ENCODE results near the gene ZBTB8A.
A peak's percentile ranks its signal among the peaks of the same experiment; 100 is the strongest.

The ZBTB8A gene

GRCh38 chr1:32538887-32539583 lies at the start of gene ZBTB8A:
ZBTB8A (plus strand) TSS chr1:32539427; CDS start chr1:32592932, 53,505 bp downstream.
- Mint-ChIP-seq H3K4me3 (peak within 1 kb of the TSS; percentile 81), H3K27me3 (peaks cover 76% of the 10 kb centered on the region), H3K27ac (peak within 1 kb of the TSS; percentile 14), H3K9me3 (no peaks in the 10 kb centered on the region), H3K4me1 (ENCODE audit: low read depth) (peaks cover 5% of the 10 kb centered on the region), H3K36me3 (ENCODE audit: low read depth) (no peaks in the 10 kb centered on the region)

GRCh38 chr1:32489774-32490454 lies 49.3 kb upstream of the ZBTB8A start:
- H3K36me3 Mint-ChIP-seq (ENCODE audit: low read depth), result no peaks in the 10 kb centered on the region
- H3K27ac Mint-ChIP-seq, result no peak overlapping the region
- H3K27me3 Mint-ChIP-seq, result peaks cover 18% of the 10 kb centered on the region
- H3K9me3 Mint-ChIP-seq, result no peaks in the 10 kb centered on the region
- no peak overlapping the region for H3K4me3 Mint-ChIP-seq
- no peaks in the 10 kb centered on the region for H3K4me1 Mint-ChIP-seq (ENCODE audit: low read depth)

GRCh38 chr1:32491386-32491785 lies 47.8 kb upstream of the ZBTB8A start:
- H3K36me3 Mint-ChIP-seq (ENCODE audit: low read depth), result no peaks in the 10 kb centered on the region
- H3K4me1 Mint-ChIP-seq (ENCODE audit: low read depth), result no peaks in the 10 kb centered on the region
- no peak overlapping the region for H3K27ac Mint-ChIP-seq
- H3K27me3 Mint-ChIP-seq, result peaks cover 20% of the 10 kb centered on the region
- H3K9me3 Mint-ChIP-seq, result no peaks in the 10 kb centered on the region
- H3K4me3 Mint-ChIP-seq, result no peak overlapping the region

- H3K4me3 Mint-ChIP-seq, result no peak overlapping the region
- no peaks in the 10 kb centered on the region for H3K4me1 Mint-ChIP-seq (ENCODE audit: low read depth)
- H3K9me3 Mint-ChIP-seq, result no peaks in the 10 kb centered on the region
- H3K27me3 Mint-ChIP-seq, result peaks cover 28% of the 10 kb centered on the region
- no peak overlapping the region for H3K27ac Mint-ChIP-seq
- no peaks in the 10 kb centered on the region for H3K36me3 Mint-ChIP-seq (ENCODE audit: low read depth)
Observed at GRCh38 chr1:32494196-32494595, 45.0 kb upstream of the ZBTB8A start.

GRCh38 chr1:32494711-32495337 lies 44.4 kb upstream of the ZBTB8A start:
- no peak overlapping the region for H3K27ac Mint-ChIP-seq
- H3K4me3 Mint-ChIP-seq, result no peak overlapping the region
- no peaks in the 10 kb centered on the region for H3K9me3 Mint-ChIP-seq
- peaks cover 34% of the 10 kb centered on the region for H3K27me3 Mint-ChIP-seq
- H3K4me1 Mint-ChIP-seq (ENCODE audit: low read depth), result peaks cover 1% of the 10 kb centered on the region
- no peaks in the 10 kb centered on the region for H3K36me3 Mint-ChIP-seq (ENCODE audit: low read depth)

- no peaks in the 10 kb centered on the region for H3K36me3 Mint-ChIP-seq (ENCODE audit: low read depth)
- no peak overlapping the region for H3K27ac Mint-ChIP-seq
- H3K4me1 Mint-ChIP-seq (ENCODE audit: low read depth), result peaks cover 7% of the 10 kb centered on the region
- no peaks in the 10 kb centered on the region for H3K9me3 Mint-ChIP-seq
- H3K27me3 Mint-ChIP-seq, result peaks cover 40% of the 10 kb centered on the region
- no peak overlapping the region for H3K4me3 Mint-ChIP-seq
Observed at GRCh38 chr1:32496127-32496526, 43.1 kb upstream of the ZBTB8A start.

- H3K4me3 Mint-ChIP-seq, result no peak overlapping the region
- H3K27ac Mint-ChIP-seq, result no peak overlapping the region
- peaks cover 51% of the 10 kb centered on the region for H3K27me3 Mint-ChIP-seq
- peaks cover 8% of the 10 kb centered on the region for H3K4me1 Mint-ChIP-seq (ENCODE audit: low read depth)
- no peaks in the 10 kb centered on the region for H3K9me3 Mint-ChIP-seq
- no peaks in the 10 kb centered on the region for H3K36me3 Mint-ChIP-seq (ENCODE audit: low read depth)
Observed at GRCh38 chr1:32498751-32499150, 40.5 kb upstream of the ZBTB8A start.

GRCh38 chr1:32500387-32501209 lies 38.6 kb upstream of the ZBTB8A start:
- peaks cover 55% of the 10 kb centered on the region for H3K27me3 Mint-ChIP-seq
- no peaks in the 10 kb centered on the region for H3K9me3 Mint-ChIP-seq
- no peak overlapping the region for H3K27ac Mint-ChIP-seq
- H3K36me3 Mint-ChIP-seq (ENCODE audit: low read depth), result no peaks in the 10 kb centered on the region
- H3K4me3 Mint-ChIP-seq, result peak overlapping the region; percentile 79
- peaks cover 8% of the 10 kb centered on the region for H3K4me1 Mint-ChIP-seq (ENCODE audit: low read depth)

- Mint-ChIP-seq H3K36me3 (ENCODE audit: low read depth) (no peaks in the 10 kb centered on the region), H3K4me3 (no peak overlapping the region), H3K9me3 (no peaks in the 10 kb centered on the region), H3K27ac (no peak overlapping the region), H3K27me3 (peaks cover 54% of the 10 kb centered on the region), H3K4me1 (ENCODE audit: low read depth) (peaks cover 8% of the 10 kb centered on the region)
Observed at GRCh38 chr1:32501865-32502264, 37.4 kb upstream of the ZBTB8A start.

- peaks cover 8% of the 10 kb centered on the region for H3K4me1 Mint-ChIP-seq (ENCODE audit: low read depth)
- H3K9me3 Mint-ChIP-seq, result no peaks in the 10 kb centered on the region
- no peak overlapping the region for H3K4me3 Mint-ChIP-seq
- no peaks in the 10 kb centered on the region for H3K36me3 Mint-ChIP-seq (ENCODE audit: low read depth)
- H3K27ac Mint-ChIP-seq, result no peak overlapping the region
- H3K27me3 Mint-ChIP-seq, result peaks cover 45% of the 10 kb centered on the region
Observed at GRCh38 chr1:32503153-32503552, 36.1 kb upstream of the ZBTB8A start.

GRCh38 chr1:32507021-32507420 lies 32.2 kb upstream of the ZBTB8A start:
- peaks cover 26% of the 10 kb centered on the region for H3K27me3 Mint-ChIP-seq
- no peaks in the 10 kb centered on the region for H3K36me3 Mint-ChIP-seq (ENCODE audit: low read depth)
- no peaks in the 10 kb centered on the region for H3K9me3 Mint-ChIP-seq
- no peaks in the 10 kb centered on the region for H3K4me1 Mint-ChIP-seq (ENCODE audit: low read depth)
- H3K4me3 Mint-ChIP-seq, result no peak overlapping the region
- H3K27ac Mint-ChIP-seq, result no peak overlapping the region

GRCh38 chr1:32508761-32509160 lies 30.5 kb upstream of the ZBTB8A start:
- H3K4me3 Mint-ChIP-seq, result no peak overlapping the region
- no peak overlapping the region for H3K27ac Mint-ChIP-seq
- no peaks in the 10 kb centered on the region for H3K9me3 Mint-ChIP-seq
- H3K4me1 Mint-ChIP-seq (ENCODE audit: low read depth), result no peaks in the 10 kb centered on the region
- H3K27me3 Mint-ChIP-seq, result peaks cover 25% of the 10 kb centered on the region
- H3K36me3 Mint-ChIP-seq (ENCODE audit: low read depth), result no peaks in the 10 kb centered on the region

- Mint-ChIP-seq H3K4me1 (ENCODE audit: low read depth) (no peaks in the 10 kb centered on the region), H3K4me3 (no peak overlapping the region), H3K36me3 (ENCODE audit: low read depth) (no peaks in the 10 kb centered on the region), H3K27me3 (peaks cover 20% of the 10 kb centered on the region), H3K27ac (no peak overlapping the region), H3K9me3 (no peaks in the 10 kb centered on the region)
Observed at GRCh38 chr1:32509939-32510338, 29.3 kb upstream of the ZBTB8A start.

GRCh38 chr1:32516402-32516801 lies 22.8 kb upstream of the ZBTB8A start:
- Mint-ChIP-seq H3K27ac (no peak overlapping the region), H3K27me3 (peaks cover 4% of the 10 kb centered on the region), H3K36me3 (ENCODE audit: low read depth) (no peaks in the 10 kb centered on the region), H3K4me3 (no peak overlapping the region), H3K9me3 (no peaks in the 10 kb centered on the region), H3K4me1 (ENCODE audit: low read depth) (peaks cover 5% of the 10 kb centered on the region)

GRCh38 chr1:32518976-32519375 lies 20.3 kb upstream of the ZBTB8A start:
- H3K27me3 Mint-ChIP-seq, result peaks cover 4% of the 10 kb centered on the region
- H3K9me3 Mint-ChIP-seq, result no peaks in the 10 kb centered on the region
- no peak overlapping the region for H3K4me3 Mint-ChIP-seq

More at GRCh38 chr1:32518976-32519375, 20.3 kb upstream of the ZBTB8A start:
- Mint-ChIP-seq H3K4me1 (ENCODE audit: low read depth) (peaks cover 10% of the 10 kb centered on the region), H3K36me3 (ENCODE audit: low read depth) (no peaks in the 10 kb centered on the region), H3K27ac (no peak overlapping the region)
